COLO668 (cell line): Measurements from ENCODE around the gene ASAP2.
A peak's percentile ranks its signal among the peaks of the same experiment; 100 is the strongest.

Experiments
- DNase-seq: peaks from one replicate; lab custom pipeline; 2025; ENCODE audit not compliant: unreplicated experiment; lab: John Stamatoyannopoulos, UW

Gene ASAP2

GRCh38 chr2:9419541-9419940 is 212.9 kb downstream of the ASAP2 start:
- DNase-seq: no peak

- no peak for DNase-seq
These were observed 213.9 kb downstream of the ASAP2 start for GRCh38 chr2:9420495-9420894.

GRCh38 chr2:9422321-9423099 is 215.9 kb downstream of the ASAP2 start:
- peak; percentile 61 for DNase-seq

GRCh38 chr2:9423100-9423921 is 216.7 kb downstream of the ASAP2 start, which contains the start of the genes CPSF3 and ITGB1BP1:
TSS of gene CPSF3 (plus strand) at chr2:9423654. CDS start at chr2:9423774, 120 bp downstream.
TSS of gene ITGB1BP1 (minus strand) at chr2:9423528. CDS start at chr2:9418697, 4,831 bp downstream.
- peak; percentile 98 for DNase-seq

- no peak for DNase-seq
These were observed 217.3 kb downstream of the ASAP2 start for GRCh38 chr2:9423922-9424272.

GRCh38 chr2:9424447-9425164 is 218.0 kb downstream of the ASAP2 start:
- peak; percentile 30 for DNase-seq

- DNase-seq: no peak
These were observed 222.5 kb downstream of the ASAP2 start for GRCh38 chr2:9428965-9429577.

- DNase-seq: no peak
These were observed 224.0 kb downstream of the ASAP2 start for GRCh38 chr2:9430316-9431293.

- DNase-seq: no peak
These were observed 227.9 kb downstream of the ASAP2 start for GRCh38 chr2:9434489-9434888.

GRCh38 chr2:9439536-9439935 is 232.9 kb downstream of the ASAP2 start:
- no peak for DNase-seq

GRCh38 chr2:9440058-9440727 is 233.6 kb downstream of the ASAP2 start:
- DNase-seq: no peak

GRCh38 chr2:9441556-9441955 is 234.9 kb downstream of the ASAP2 start:
- no peak for DNase-seq

GRCh38 chr2:9443526-9443925 is 236.9 kb downstream of the ASAP2 start:
- DNase-seq: no peak

GRCh38 chr2:9445089-9445488 is 238.5 kb downstream of the ASAP2 start:
- no peak for DNase-seq

GRCh38 chr2:9451231-9451630 is 244.6 kb downstream of the ASAP2 start:
- no peak for DNase-seq
